ENCODE measurements around the gene ENO2.
"Not testable (repeated sequence)": the region's sequence is repeated elsewhere in the genome, so short reads cannot be mapped to it uniquely, and the experiment has no call there.

The ENO2 gene

GRCh38 chr12:6914246-6914946, at the start of gene ENO2:
ENO2 (plus strand) TSS chr12:6914580; CDS start chr12:6915833, 1,253 bp downstream.
- DNase-seq = peak; percentile 89

- DNase-seq = not testable (repeated sequence)
Measured at GRCh38 chr12:6865307-6865706, 49.1 kb upstream of the ENO2 start.

GRCh38 chr12:6866163-6866919, 48.0 kb upstream of the ENO2 start:
- DNase-seq = no peak

- no peak for DNase-seq
Measured at GRCh38 chr12:6866920-6867412, 47.4 kb upstream of the ENO2 start.

GRCh38 chr12:6867413-6868210, 46.8 kb upstream of the ENO2 start, which contains the start of gene TPI1:
TPI1 (plus strand) TSS chr12:6867531; CDS start chr12:6867567, 36 bp downstream.
- DNase-seq = peak; percentile 86

GRCh38 chr12:6868211-6869048, 46.0 kb upstream of the ENO2 start:
- peak; percentile 32 for DNase-seq

GRCh38 chr12:6869049-6870021, 45.0 kb upstream of the ENO2 start:
- peak; percentile 88 for DNase-seq

GRCh38 chr12:6870304-6870703, 44.1 kb upstream of the ENO2 start:
- not testable (repeated sequence) for DNase-seq

- peak; percentile 73 for DNase-seq
Measured at GRCh38 chr12:6871052-6871957, 43.1 kb upstream of the ENO2 start.

- DNase-seq = peak; percentile 88
Measured at GRCh38 chr12:6872073-6873048, 42.0 kb upstream of the ENO2 start.

- peak; percentile 100 for DNase-seq
Measured at GRCh38 chr12:6873094-6874014, 41.0 kb upstream of the ENO2 start, which contains the start of gene SPSB2. SPSB2 (minus strand) TSS chr12:6873303; CDS start chr12:6872901, 402 bp downstream.

GRCh38 chr12:6874015-6874368, 40.4 kb upstream of the ENO2 start:
- DNase-seq = not testable (repeated sequence)

GRCh38 chr12:6879824-6880223, 34.6 kb upstream of the ENO2 start:
- not testable (repeated sequence) for DNase-seq

- DNase-seq = no peak
Measured at GRCh38 chr12:6883252-6883651, 31.1 kb upstream of the ENO2 start.

GRCh38 chr12:6883683-6884082, 30.7 kb upstream of the ENO2 start:
- DNase-seq = no peak

GRCh38 chr12:6884539-6884938, 29.8 kb upstream of the ENO2 start:
- no peak for DNase-seq

Data from stimulated activated CD4-positive, alpha-beta T cell treated with anti-CD3 and anti-CD28 coated beads, Interleukin-15, amount 100 ng/mL, for 24 hours (primary cell).